ENCODE measurements around the gene PLEKHA7. TPM values are rescaled to one million over a fixed set of nuclear protein-coding genes. Genes with fewer than 3 reads are reported as not detected.
A peak's percentile ranks its signal among the peaks of the same experiment; 100 is the strongest.

The PLEKHA7 gene
- total and polyA plus RNA-seq, 2 of the 13 experiments (the other 11 are each of a cell fraction or from before 2014, with no cell fraction given), result 17.5 to 18.7 TPM

DNA sequence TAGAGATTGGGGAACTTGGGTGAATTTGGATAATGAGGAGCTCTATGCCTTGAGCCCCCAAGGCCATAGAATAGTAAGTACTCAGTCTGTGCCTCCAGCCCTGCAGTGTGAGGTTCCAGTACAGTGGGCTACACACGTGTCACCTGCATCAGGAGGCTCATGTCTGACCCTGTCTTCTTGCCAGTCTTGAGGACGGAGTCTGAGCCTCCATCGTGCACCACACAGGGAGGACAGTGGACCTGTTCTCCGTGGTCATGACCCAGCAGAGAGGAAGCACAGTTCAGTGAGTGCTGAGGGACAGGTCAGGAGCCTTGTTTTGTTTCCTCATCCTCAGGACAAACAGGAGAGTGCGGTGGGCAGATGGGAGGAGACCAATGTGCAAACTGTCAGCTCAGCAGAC is 32.5 kb upstream of the PLEKHA7 start (continued):
- no peak for TF ChIP-seq NFRKB (IDR thresholded peaks at IDR 0.05)
- no peak for TF ChIP-seq HNRNPLL (IDR thresholded peaks at IDR 0.05; ENCODE audit: low read depth, low read length, poor library complexity, severe bottlenecking)
- TF ChIP-seq KLF9 (CRISPR knock-in tag; IDR thresholded peaks at IDR 0.05; ENCODE audit: low read depth), result no peak
- TF ChIP-seq HNF4A (CRISPR knock-in tag; IDR thresholded peaks at IDR 0.05), result peak; percentile 36
- TF ChIP-seq CEBPB (IDR thresholded peaks at IDR 0.05; ENCODE audit: borderline replicate concordance, low read depth, low read length), result no peak
- TF ChIP-seq, protein P1, sequence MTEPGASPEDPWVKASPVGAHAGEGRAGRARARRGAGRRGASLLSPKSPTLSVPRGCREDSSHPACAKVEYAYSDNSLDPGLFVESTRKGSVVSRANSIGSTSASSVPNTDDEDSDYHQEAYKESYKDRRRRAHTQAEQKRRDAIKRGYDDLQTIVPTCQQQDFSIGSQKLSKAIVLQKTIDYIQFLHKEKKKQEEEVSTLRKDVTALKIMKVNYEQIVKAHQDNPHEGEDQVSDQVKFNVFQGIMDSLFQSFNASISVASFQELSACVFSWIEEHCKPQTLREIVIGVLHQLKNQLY (CRISPR knock-in tag; IDR thresholded peaks at IDR 0.05), result no peak
- TF ChIP-seq ZBTB8A (CRISPR knock-in tag; IDR thresholded peaks at IDR 0.05; ENCODE audit: borderline replicate concordance, low read depth), result no peak
- TF ChIP-seq ZNF326 (CRISPR knock-in tag; IDR thresholded peaks at IDR 0.05; ENCODE audit: borderline replicate concordance), result no peak
- no peak for TF ChIP-seq RFX1 (IDR thresholded peaks at IDR 0.05)
- TF ChIP-seq ZBTB7B (CRISPR knock-in tag; IDR thresholded peaks at IDR 0.05), result 0 out of 2 replicates have a peak, but pooled peaks have one; percentile 34
- TF ChIP-seq SOX5 (CRISPR knock-in tag; IDR thresholded peaks at IDR 0.05; ENCODE audit: borderline replicate concordance), result 0 out of 2 replicates have a peak, but pooled peaks have one; percentile 12
- peak; percentile 45; the same call in 1 of the 2 replicates for TF ChIP-seq ZNF292 (CRISPR knock-in tag; IDR thresholded peaks at IDR 0.05; ENCODE audit: borderline replicate concordance, low read depth)
- TF ChIP-seq, protein P2, sequence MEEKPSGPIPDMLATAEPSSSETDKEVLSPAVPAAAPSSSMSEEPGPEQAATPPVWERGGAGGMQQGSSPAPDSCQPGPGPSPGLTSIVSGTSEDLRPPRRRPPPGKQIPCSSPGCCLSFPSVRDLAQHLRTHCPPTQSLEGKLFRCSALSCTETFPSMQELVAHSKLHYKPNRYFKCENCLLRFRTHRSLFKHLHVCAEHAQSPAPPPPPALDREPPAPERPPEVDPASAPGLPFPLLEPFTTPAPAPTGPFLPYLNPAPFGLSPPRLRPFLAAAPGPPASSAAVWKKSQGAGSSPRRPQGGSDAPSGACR (CRISPR knock-in tag; IDR thresholded peaks at IDR 0.05), result no peak
- TF ChIP-seq, protein P3, sequence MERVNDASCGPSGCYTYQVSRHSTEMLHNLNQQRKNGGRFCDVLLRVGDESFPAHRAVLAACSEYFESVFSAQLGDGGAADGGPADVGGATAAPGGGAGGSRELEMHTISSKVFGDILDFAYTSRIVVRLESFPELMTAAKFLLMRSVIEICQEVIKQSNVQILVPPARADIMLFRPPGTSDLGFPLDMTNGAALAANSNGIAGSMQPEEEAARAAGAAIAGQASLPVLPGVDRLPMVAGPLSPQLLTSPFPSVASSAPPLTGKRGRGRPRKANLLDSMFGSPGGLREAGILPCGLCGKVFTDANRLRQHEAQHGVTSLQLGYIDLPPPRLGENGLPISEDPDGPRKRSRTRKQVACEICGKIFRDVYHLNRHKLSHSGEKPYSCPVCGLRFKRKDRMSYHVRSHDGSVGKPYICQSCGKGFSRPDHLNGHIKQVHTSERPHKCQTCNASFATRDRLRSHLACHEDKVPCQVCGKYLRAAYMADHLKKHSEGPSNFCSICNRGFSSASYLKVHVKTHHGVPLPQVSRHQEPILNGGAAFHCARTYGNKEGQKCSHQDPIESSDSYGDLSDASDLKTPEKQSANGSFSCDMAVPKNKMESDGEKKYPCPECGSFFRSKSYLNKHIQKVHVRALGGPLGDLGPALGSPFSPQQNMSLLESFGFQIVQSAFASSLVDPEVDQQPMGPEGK (CRISPR knock-in tag; IDR thresholded peaks at IDR 0.05), result no peak
- no peak for TF ChIP-seq MAFK (conservative IDR thresholded peaks at IDR 0.05 in 1 of 2, IDR thresholded peaks at IDR 0.05 in 1 of 2; ENCODE audit: low read length in 2 of 2)
- TF ChIP-seq SALL1 (CRISPR knock-in tag; IDR thresholded peaks at IDR 0.05), result peak; percentile 38; the same call in 1 of the 2 replicates
- TF ChIP-seq ARNT2 (CRISPR knock-in tag; IDR thresholded peaks at IDR 0.05; ENCODE audit: low read depth), result no peak
- TF ChIP-seq ZNF768 (CRISPR knock-in tag; IDR thresholded peaks at IDR 0.05), result no peak
- no peak for TF ChIP-seq ELF1 (CRISPR knock-in tag; IDR thresholded peaks at IDR 0.05)
